Measurements from ENCODE around the gene TIGD4. TPM values are rescaled to one million over a fixed set of nuclear protein-coding genes. Genes with fewer than 3 reads are reported as not detected.

Gene TIGD4
- total RNA-seq, 1 experiment from 2014 or later, result 2.0 TPM

DNA sequence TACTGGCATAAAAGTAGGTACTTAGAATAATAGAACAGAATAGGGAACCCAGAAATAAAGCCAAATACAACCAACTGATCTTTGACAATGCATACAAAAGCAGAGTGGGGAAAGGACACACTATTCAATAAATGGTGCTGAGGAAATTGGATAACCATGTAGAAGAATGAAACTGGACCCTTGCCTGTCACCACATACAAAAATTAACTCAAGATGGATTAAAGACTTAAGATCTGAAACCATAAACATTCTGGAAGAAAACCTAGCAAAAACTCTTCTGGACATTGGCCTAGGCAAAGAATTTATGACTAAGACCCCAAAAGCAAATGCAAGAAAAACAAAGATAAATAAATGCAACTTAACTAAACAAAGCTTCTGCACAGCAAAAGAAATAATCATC lies 45.8 kb upstream of the TIGD4 start:
- H3K9ac ChIP-seq (ENCODE audit: extremely low read depth, insufficient read length, low read length), result no peak overlapping the region
- no peak overlapping the region for H4K5ac ChIP-seq (ENCODE audit: insufficient read length, low read depth, low read length)
- H2BK120ac ChIP-seq (ENCODE audit: low read depth, low read length, poor library complexity, severe bottlenecking), result no peak overlapping the region
- no peak overlapping the region for H3K14ac ChIP-seq (ENCODE audit: insufficient read depth, low read length)
- no peak overlapping the region for H3K4ac ChIP-seq (ENCODE audit: low read depth, low read length)
- no peaks in the 10 kb centered on the region for H3K79me2 ChIP-seq (ENCODE audit: insufficient read depth, low read length)
- H3K9me3 Mint-ChIP-seq, result peaks cover 16 to 33% of the 10 kb centered on the region in 2 experiments; a peak in 4 of 5 replicates
- no peaks in the 10 kb centered on the region for H4K20me1 ChIP-seq (ENCODE audit: control insufficient read depth, insufficient read depth, insufficient read length)
- H2BK20ac ChIP-seq (ENCODE audit: low read depth, low read length, poor library complexity, severe bottlenecking), result no peak overlapping the region
- no peak overlapping the region for H3K18ac ChIP-seq (ENCODE audit: insufficient read length, low read depth, low read length)
- H3K4me1 ChIP-seq (ENCODE audit: insufficient read depth, low read length), result no peaks in the 10 kb centered on the region
- no peak overlapping the region for H3K27ac Mint-ChIP-seq
- H3K9me3 ChIP-seq (ENCODE audit: control insufficient read depth, low read depth, low read length), result no peaks in the 10 kb centered on the region
- no peak overlapping the region for H3K4me3 Mint-ChIP-seq
- TF ChIP-seq, protein P1, sequence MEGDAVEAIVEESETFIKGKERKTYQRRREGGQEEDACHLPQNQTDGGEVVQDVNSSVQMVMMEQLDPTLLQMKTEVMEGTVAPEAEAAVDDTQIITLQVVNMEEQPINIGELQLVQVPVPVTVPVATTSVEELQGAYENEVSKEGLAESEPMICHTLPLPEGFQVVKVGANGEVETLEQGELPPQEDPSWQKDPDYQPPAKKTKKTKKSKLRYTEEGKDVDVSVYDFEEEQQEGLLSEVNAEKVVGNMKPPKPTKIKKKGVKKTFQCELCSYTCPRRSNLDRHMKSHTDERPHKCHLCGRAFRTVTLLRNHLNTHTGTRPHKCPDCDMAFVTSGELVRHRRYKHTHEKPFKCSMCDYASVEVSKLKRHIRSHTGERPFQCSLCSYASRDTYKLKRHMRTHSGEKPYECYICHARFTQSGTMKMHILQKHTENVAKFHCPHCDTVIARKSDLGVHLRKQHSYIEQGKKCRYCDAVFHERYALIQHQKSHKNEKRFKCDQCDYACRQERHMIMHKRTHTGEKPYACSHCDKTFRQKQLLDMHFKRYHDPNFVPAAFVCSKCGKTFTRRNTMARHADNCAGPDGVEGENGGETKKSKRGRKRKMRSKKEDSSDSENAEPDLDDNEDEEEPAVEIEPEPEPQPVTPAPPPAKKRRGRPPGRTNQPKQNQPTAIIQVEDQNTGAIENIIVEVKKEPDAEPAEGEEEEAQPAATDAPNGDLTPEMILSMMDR (conservative IDR thresholded peaks at IDR 0.05), result no peak
- H3K27me3 Mint-ChIP-seq (ENCODE audit: low read depth), result no peaks in the 10 kb centered on the region; the same call in none of the 2 replicates
- no peak overlapping the region for H2AK5ac ChIP-seq (ENCODE audit: insufficient read length, low read length)
- no peak for DNase-seq
- no peak overlapping the region for H3K23ac ChIP-seq (ENCODE audit: insufficient read length, low read depth, low read length)
- H4K91ac ChIP-seq (ENCODE audit: insufficient read length, low read depth, low read length), result no peak overlapping the region
- H2BK12ac ChIP-seq (ENCODE audit: insufficient read length, low read depth, low read length), result no peak overlapping the region
- H3K56ac ChIP-seq (ENCODE audit: insufficient read length, low read depth, low read length), result no peak overlapping the region
- H3K27ac ChIP-seq (ENCODE audit: insufficient read length, low read depth, low read length), result no peak overlapping the region
- H2BK5ac ChIP-seq (ENCODE audit: insufficient read length, low read length), result no peak overlapping the region
- no peak overlapping the region for H3T11ph ChIP-seq (ENCODE audit: low read length)
- no peak overlapping the region for H4K8ac ChIP-seq (replicated peaks; ENCODE audit: insufficient read length, low read depth, low read length)
- H3K23me2 ChIP-seq (ENCODE audit: insufficient read length, low read depth, low read length, poor library complexity, severe bottlenecking), result no peaks in the 10 kb centered on the region
- no peaks in the 10 kb centered on the region for H3K27me3 ChIP-seq (ENCODE audit: insufficient read depth, low read length)
- no peak overlapping the region for H2BK15ac ChIP-seq (ENCODE audit: low read depth, low read length)
- H3K79me1 ChIP-seq (ENCODE audit: insufficient read depth, low read depth, low read length, poor library complexity, severe bottlenecking), result no peaks in the 10 kb centered on the region
- peaks cover 16 to 34% (median 21%) of the 10 kb centered on the region in 3 experiments for H3K36me3 Mint-ChIP-seq (ENCODE audit: insufficient read depth in 1 of 3, low read depth in 3 of 3)
- no peaks in the 10 kb centered on the region for H3K4me1 Mint-ChIP-seq
- H2AFZ ChIP-seq (ENCODE audit: low read length), result no peak overlapping the region
- H3K4me2 ChIP-seq (ENCODE audit: insufficient read depth, insufficient read length, low read length), result no peak overlapping the region

Measured in H9 (cell line).